Fibroblast of lung (primary cell): Measurements from ENCODE around the gene RUFY1. TPM values are rescaled to one million over a fixed set of nuclear protein-coding genes. Genes with fewer than 3 reads are reported as not detected.
"Not testable (repeated sequence)": the region's sequence is repeated elsewhere in the genome, so short reads cannot be mapped to it uniquely, and the experiment has no call there.

Experiments used
- DNase-seq, 2 donors: peaks; one replicate each; pipeline versions ENCODE4 v3.0.0 to v3.0.0-alpha.2; 2010; ENCODE audit warnings: low read depth in 2 of 2
- H2AFZ ChIP-seq: 2 replicates; pipeline ENCODE4 v1.5.1; 2012; ENCODE audit warnings: low read length, control low read depth, inconsistent platforms
- H3K27ac ChIP-seq: 2 replicates; pipeline ENCODE4 v1.5.1; 2011; ENCODE audit warnings: low read length, control low read depth; ENCODE audit not compliant: insufficient read depth
- H3K27me3 ChIP-seq: 2 replicates; pipeline ENCODE4 v1.5.1; 2011; ENCODE audit warnings: mild to moderate bottlenecking, low read length; ENCODE audit not compliant: control insufficient read depth, insufficient read depth
- H3K36me3 ChIP-seq: 2 replicates; pipeline ENCODE4 v1.5.1; 2011; ENCODE audit warnings: low read length; ENCODE audit not compliant: control insufficient read depth, insufficient read depth
- H3K4me1 ChIP-seq: 2 replicates; pipeline ENCODE4 v1.5.1; 2011; ENCODE audit warnings: low read length; ENCODE audit not compliant: control insufficient read depth, insufficient read depth; ENCODE audit errors: extremely low read depth
- H3K4me2 ChIP-seq: 2 replicates; pipeline ENCODE4 v1.5.1; 2011; ENCODE audit warnings: low read length, control low read depth; ENCODE audit not compliant: insufficient read depth; ENCODE audit errors: extremely low read depth
- H3K4me3 ChIP-seq, 4 experiments: fragments of 200-600 bp in 1 of 4; sonication (generic) in 1 of 4; replicated peaks in 1 of 4; 2 replicates each; pipeline ENCODE4 v1.5.1; 2011 to 2016; ENCODE audit warnings: low read length in 4 of 4, low read depth in 3 of 4, mild to moderate bottlenecking in 3 of 4, control low read depth in 2 of 4, inconsistent platforms in 1 of 4, mixed read lengths in 1 of 4; ENCODE audit not compliant: insufficient read depth in 1 of 4; ENCODE audit errors: control extremely low read depth in 1 of 4
- H3K79me2 ChIP-seq: 2 replicates; pipeline ENCODE4 v1.5.1; 2012; ENCODE audit warnings: mild to moderate bottlenecking, low read length, inconsistent platforms; ENCODE audit not compliant: control insufficient read depth, insufficient read depth
- H3K9ac ChIP-seq: 2 replicates; pipeline ENCODE4 v1.5.1; 2011; ENCODE audit warnings: mild to moderate bottlenecking, low read length, control low read depth; ENCODE audit not compliant: insufficient read depth
- H3K9me3 ChIP-seq: 2 replicates; pipeline ENCODE4 v1.5.1; 2012; ENCODE audit warnings: low read depth, low read length; ENCODE audit not compliant: control insufficient read depth, insufficient read depth
- H4K20me1 ChIP-seq: 2 replicates; pipeline ENCODE4 v1.5.1; 2011; ENCODE audit warnings: low read length; ENCODE audit not compliant: control insufficient read depth, insufficient read depth; ENCODE audit errors: extremely low read depth
- CTCF ChIP-seq, 2 donors: IDR thresholded peaks in 1 of 2; conservative IDR thresholded peaks in 1 of 2; 1 replicate in 1 of 2; 2 replicates in 1 of 2; pipeline ENCODE4 v1.5.1; 2011 to 2012; ENCODE audit warnings: low read length in 2 of 2, control low read depth in 1 of 2, inconsistent platforms in 1 of 2, low read depth in 1 of 2, mild to moderate bottlenecking in 1 of 2
- EZH2 ChIP-seq: IDR thresholded peaks from 2 replicates; pipeline ENCODE4 v1.5.1; 2012; ENCODE audit warnings: low read length, control low read depth, mild to moderate bottlenecking; ENCODE audit errors: missing control alignments
- polyA plus RNA-seq, 2 donors: library from polyadenylated mRNA; depleted of rRNA in 1 of 2; stranded (reverse) in 1 of 2; unstranded in 1 of 2; fragments of >200 nt; gene quantifications; 2 replicates each; pipeline ENCODE4 v1.2.1, GENCODE V29; 2011 to 2012; ENCODE audit warnings: missing spikeins in 1 of 2
- total RNA-seq: library from RNA; depleted of rRNA; stranded (reverse); fragments of >200 nt; gene quantifications from 2 replicates; pipeline ENCODE4 v1.2.1, GENCODE V29; 2014

RUFY1 gene
- total and polyA plus RNA-seq, 2 donors (not counting 1 experiment from before 2014, with no cell fraction given) = 32.8 to 77.8 TPM

- DNase-seq = peak; percentile 44 to 77
- peaks cover 46% of the 10 kb centered on the region for H3K79me2 ChIP-seq
- no peaks in the 10 kb centered on the region for H3K36me3 ChIP-seq
- H4K20me1 ChIP-seq = no peaks in the 10 kb centered on the region
- H3K4me1 ChIP-seq = peaks cover 9% of the 10 kb centered on the region
- no peaks in the 10 kb centered on the region for H3K27me3 ChIP-seq
- H3K9ac ChIP-seq = no peak overlapping the region
- H3K27ac ChIP-seq = no peak overlapping the region
- no peaks in the 10 kb centered on the region for H3K9me3 ChIP-seq
- no peak for TF ChIP-seq CTCF (conservative IDR thresholded peaks at IDR 0.05 in 1 of 2, IDR thresholded peaks at IDR 0.05 in 1 of 2; ENCODE audit: low read depth in 1 of 2, low read length in 2 of 2)
- TF ChIP-seq EZH2 = no peak
- H2AFZ ChIP-seq = no peak overlapping the region
- no peak overlapping the region for H3K4me2 ChIP-seq
- H3K4me3 ChIP-seq = no peak overlapping the region
Measured at GRCh38 chr5:179553875-179554274, 3.5 kb downstream of the RUFY1 start.

GRCh38 chr5:179554981-179555380, 4.6 kb downstream of the RUFY1 start:
- Histone ChIP-seq H3K27ac (no peak overlapping the region), H3K27me3 (no peaks in the 10 kb centered on the region), H2AFZ (no peak overlapping the region), H3K36me3 (no peaks in the 10 kb centered on the region), H3K4me1 (peaks cover 7% of the 10 kb centered on the region), H3K4me3 (no peak overlapping the region), H3K79me2 (peaks cover 48% of the 10 kb centered on the region), H4K20me1 (no peaks in the 10 kb centered on the region), H3K9ac (no peak overlapping the region), H3K9me3 (no peaks in the 10 kb centered on the region), H3K4me2 (no peak overlapping the region)
- DNase-seq = no peak
- TF ChIP-seq EZH2 = no peak
- TF ChIP-seq CTCF (conservative IDR thresholded peaks at IDR 0.05 in 1 of 2, IDR thresholded peaks at IDR 0.05 in 1 of 2; ENCODE audit: low read depth in 1 of 2, low read length in 2 of 2) = no peak

GRCh38 chr5:179558261-179558799, 8.0 kb downstream of the RUFY1 start:
- not testable (repeated sequence) for H3K27ac ChIP-seq, H3K27me3 ChIP-seq, H4K20me1 ChIP-seq, H3K9ac ChIP-seq, H3K9me3 ChIP-seq, H3K4me2 ChIP-seq, H3K4me1 ChIP-seq, DNase-seq, H2AFZ ChIP-seq, H3K36me3 ChIP-seq
- H3K4me3 ChIP-seq = peak overlapping the region in 2 of 4 experiments; percentile 73 to 81
- peaks cover 34% of the 10 kb centered on the region for H3K79me2 ChIP-seq
